Measurements from ENCODE around the gene ROBO2.

ROBO2 gene

GRCh38 chr3:77227567-77227966 is 187.7 kb downstream of the ROBO2 start:
- Histone ChIP-seq H2AFZ (ENCODE audit: low read depth) (no peak overlapping the region), H3K79me2 (ENCODE audit: insufficient read depth, low read depth) (no peaks in the 10 kb centered on the region), H3K4me2 (no peak overlapping the region)

GRCh38 chr3:77232557-77232956 is 192.7 kb downstream of the ROBO2 start:
- Histone ChIP-seq H4K20me1 (ENCODE audit: insufficient read depth) (no peaks in the 10 kb centered on the region), H3K4me3 (IDR thresholded peaks at IDR 0.05; ENCODE audit: insufficient read depth, low read depth, low read length) (no peak overlapping the region), H3K4me2 (no peak overlapping the region), H3K9ac (no peak overlapping the region), H3K4me1 (ENCODE audit: low read depth, poor library complexity, severe bottlenecking) (no peaks in the 10 kb centered on the region), H3K27ac (no peak overlapping the region), H3K27me3 (ENCODE audit: insufficient read depth, low read depth) (no peaks in the 10 kb centered on the region), H2AFZ (ENCODE audit: low read depth) (no peak overlapping the region), H3K36me3 (ENCODE audit: insufficient read depth) (no peaks in the 10 kb centered on the region), H3K79me2 (ENCODE audit: insufficient read depth, low read depth) (no peaks in the 10 kb centered on the region)
- TF ChIP-seq CTCF (conservative IDR thresholded peaks at IDR 0.05; ENCODE audit: low read depth, low read length), result no peak

More at GRCh38 chr3:77227567-77227966, 187.7 kb downstream of the ROBO2 start:
- H3K27me3 ChIP-seq (ENCODE audit: insufficient read depth, low read depth), result no peaks in the 10 kb centered on the region
- H3K27ac ChIP-seq, result no peak overlapping the region
- no peak for TF ChIP-seq CTCF (conservative IDR thresholded peaks at IDR 0.05; ENCODE audit: low read depth, low read length)
- no peaks in the 10 kb centered on the region for H3K36me3 ChIP-seq (ENCODE audit: insufficient read depth)
- H3K4me3 ChIP-seq (IDR thresholded peaks at IDR 0.05; ENCODE audit: insufficient read depth, low read depth, low read length), result no peak overlapping the region
- H4K20me1 ChIP-seq (ENCODE audit: insufficient read depth), result no peaks in the 10 kb centered on the region
- no peaks in the 10 kb centered on the region for H3K4me1 ChIP-seq (ENCODE audit: low read depth, poor library complexity, severe bottlenecking)
- no peak overlapping the region for H3K9ac ChIP-seq

GRCh38 chr3:77234004-77234403 is 194.1 kb downstream of the ROBO2 start:
- H3K36me3 ChIP-seq (ENCODE audit: insufficient read depth), result no peaks in the 10 kb centered on the region
- H3K4me2 ChIP-seq, result no peak overlapping the region
- H2AFZ ChIP-seq (ENCODE audit: low read depth), result no peak overlapping the region
- H3K4me1 ChIP-seq (ENCODE audit: low read depth, poor library complexity, severe bottlenecking), result no peaks in the 10 kb centered on the region
- no peak for TF ChIP-seq CTCF (conservative IDR thresholded peaks at IDR 0.05; ENCODE audit: low read depth, low read length)
- H3K4me3 ChIP-seq (IDR thresholded peaks at IDR 0.05; ENCODE audit: insufficient read depth, low read depth, low read length), result no peak overlapping the region
- no peaks in the 10 kb centered on the region for H3K79me2 ChIP-seq (ENCODE audit: insufficient read depth, low read depth)
- no peaks in the 10 kb centered on the region for H4K20me1 ChIP-seq (ENCODE audit: insufficient read depth)
- H3K9ac ChIP-seq, result no peak overlapping the region
- H3K27me3 ChIP-seq (ENCODE audit: insufficient read depth, low read depth), result no peaks in the 10 kb centered on the region
- H3K27ac ChIP-seq, result no peak overlapping the region

- Histone ChIP-seq H3K27me3 (ENCODE audit: insufficient read depth, low read depth) (no peaks in the 10 kb centered on the region), H3K27ac (no peak overlapping the region), H3K4me1 (ENCODE audit: low read depth, poor library complexity, severe bottlenecking) (no peaks in the 10 kb centered on the region), H3K36me3 (ENCODE audit: insufficient read depth) (no peaks in the 10 kb centered on the region), H4K20me1 (ENCODE audit: insufficient read depth) (no peaks in the 10 kb centered on the region), H3K4me2 (no peak overlapping the region), H3K4me3 (IDR thresholded peaks at IDR 0.05; ENCODE audit: insufficient read depth, low read depth, low read length) (no peak overlapping the region), H3K79me2 (ENCODE audit: insufficient read depth, low read depth) (no peaks in the 10 kb centered on the region), H3K9ac (no peak overlapping the region), H2AFZ (ENCODE audit: low read depth) (no peak overlapping the region)
- TF ChIP-seq CTCF (conservative IDR thresholded peaks at IDR 0.05; ENCODE audit: low read depth, low read length), result no peak
These were observed 196.2 kb downstream of the ROBO2 start for GRCh38 chr3:77236118-77236517.
